K562 (cell line): ENCODE data around the gene ZSCAN21. TPM values are rescaled to one million over a fixed set of nuclear protein-coding genes. Genes with fewer than 3 reads are reported as not detected.

Experiments used
- CC2D1A ChIP-seq: fragments of 450-650 bp; IDR thresholded peaks from 2 replicates; pipeline ENCODE4 v1.6.1; 2017; ENCODE audit warnings: mild to moderate bottlenecking
- ELF2 ChIP-seq: fragments of 250-450 bp; sonication (Bioruptor Pico); IDR thresholded peaks from 2 replicates; pipeline ENCODE4 v1.5.0; 2021; ENCODE audit warnings: mild to moderate bottlenecking
- ETS2 ChIP-seq: IDR thresholded peaks from 2 replicates; pipeline ENCODE4 v1.6.1; 2016; ENCODE audit warnings: borderline replicate concordance, missing genetic modification characterization, mild to moderate bottlenecking, moderate library complexity, missing compliant biosample characterization; ENCODE audit not compliant: poor library complexity, severe bottlenecking
- ETV6 ChIP-seq, 3 experiments: fragments of 150-350 bp in 1 of 3; sonication (generic) in 1 of 3; formaldehyde crosslinking in 1 of 3; IDR thresholded peaks; 2 replicates each; pipeline versions ENCODE4 v1.6.1 to v1.8.0; 2014 to 2022; ENCODE audit warnings: borderline replicate concordance in 2 of 3, low read depth in 2 of 3, antibody characterized with exemption in 1 of 3, low read length in 1 of 3, mild to moderate bottlenecking in 1 of 3, missing genetic modification reagents in 1 of 3
- IFI16 ChIP-seq: fragments of 250-450 bp; sonication (Bioruptor Pico); IDR thresholded peaks from 2 replicates; pipeline ENCODE4 v2.1.2; 2022; ENCODE audit warnings: mild to moderate bottlenecking, inconsistent platforms
- KAT2B ChIP-seq: IDR thresholded peaks from one replicate; pipeline ENCODE4 v1.6.1; 2012; ENCODE audit warnings: low read depth, mild to moderate bottlenecking, control low read depth, inconsistent platforms, low read length, moderate library complexity
- KAT8 ChIP-seq: fragments of 450-650 bp; IDR thresholded peaks from 2 replicates; pipeline ENCODE4 v1.6.1; 2016; ENCODE audit warnings: low read depth, mild to moderate bottlenecking
- KHSRP ChIP-seq: fragments of 450-650 bp; IDR thresholded peaks from 2 replicates; pipeline ENCODE4 v1.6.1; 2017
- PTRF ChIP-seq: fragments of 450-650 bp; IDR thresholded peaks from 2 replicates; pipeline ENCODE4 v1.6.1; 2016; ENCODE audit warnings: mild to moderate bottlenecking, missing genetic modification characterization, missing compliant biosample characterization
- RBBP5 ChIP-seq: fragments of 200-600 bp; sonication (generic); IDR thresholded peaks from 2 replicates; pipeline ENCODE4 v1.6.1; 2012; ENCODE audit warnings: borderline replicate concordance, mild to moderate bottlenecking, low read length, control low read depth, inconsistent platforms; ENCODE audit not compliant: insufficient read depth, poor library complexity, severe bottlenecking
- TBP ChIP-seq: optimal IDR thresholded peaks from 2 replicates; pipeline ENCODE3; 2011; ENCODE audit warnings: low read depth, low read length, improper control_type of control experiment
- ZNF124 ChIP-seq: sonication (generic); formaldehyde crosslinking; IDR thresholded peaks from 2 replicates; pipeline ENCODE4 v1.8.1; 2022; ENCODE audit warnings: missing genetic modification reagents
- ZNF133 ChIP-seq: fragments of 250-450 bp; sonication (Bioruptor Pico); IDR thresholded peaks from 2 replicates; pipeline ENCODE4 v1.4.0; 2020; ENCODE audit warnings: mild to moderate bottlenecking
- ZNF347 ChIP-seq: fragments of 450-650 bp; formaldehyde crosslinking; IDR thresholded peaks from 2 replicates; pipeline ENCODE4 v1.4.0; 2020; ENCODE audit warnings: low read depth, mild to moderate bottlenecking, moderate library complexity
- ZNF445 ChIP-seq: fragments of 250-450 bp; sonication (Bioruptor Pico); IDR thresholded peaks from 2 replicates; pipeline ENCODE4 v1.4.0; 2020; ENCODE audit warnings: low read depth, mild to moderate bottlenecking, moderate library complexity
- ZNF561 ChIP-seq: fragments of 450-650 bp; formaldehyde crosslinking; conservative IDR thresholded peaks from 2 replicates; pipeline ENCODE4 v1.4.0; 2020; ENCODE audit warnings: mild to moderate bottlenecking, moderate library complexity
- ZNF695 ChIP-seq: fragments of 450-650 bp; formaldehyde crosslinking; IDR thresholded peaks from 2 replicates; pipeline ENCODE4 v1.4.0; 2020; ENCODE audit warnings: mild to moderate bottlenecking, moderate library complexity
- ZNF79 ChIP-seq: fragments of 250-450 bp; sonication (Bioruptor Pico); IDR thresholded peaks from 2 replicates; pipeline ENCODE4 v1.4.0; 2020; ENCODE audit warnings: low read depth, mild to moderate bottlenecking, moderate library complexity
- polyA plus RNA-seq, 8 experiments: library from polyadenylated mRNA; depleted of rRNA in 4 of 8; stranded (reverse) in 5 of 8; unstranded in 3 of 8; fragments of >200 nt; fragmentation: Nextera tagmentation in 2 of 8; fragmentation: Illumina TruSeq in 1 of 8; extraction: Ambion mirVana in 2 of 8; extraction: Trizol in 1 of 8; gene quantifications; 2 replicates each; pipeline versions ENCODE4 v1.2.1 to v1.2.3, GENCODE V29; 2011 to 2014; ENCODE audit warnings: inconsistent platforms in 1 of 8, missing spikeins in 1 of 8
- total RNA-seq, 7 experiments: library from RNA; depleted of rRNA in 6 of 7; stranded (reverse); fragments of >200 nt in 6 of 7; fragmentation: Illumina TruSeq in 2 of 7; extraction: Trizol in 2 of 7; gene quantifications; 2 replicates each; pipeline versions ENCODE4 v1.2.1 to v1.2.3, GENCODE V29; 2011 to 2021; ENCODE audit warnings: low replicate concordance in 1 of 7
- TF ChIP-seq, protein P1 (sequence below): fragments of 150-350 bp; IDR thresholded peaks from 2 replicates; pipeline ENCODE4 v1.6.1; 2014; ENCODE audit warnings: low read depth, mild to moderate bottlenecking, low read length, borderline replicate concordance
- TF ChIP-seq, protein P2 (sequence below): sonication (generic); formaldehyde crosslinking; IDR thresholded peaks from 2 replicates; pipeline ENCODE4 v1.8.1; 2023; ENCODE audit warnings: mild to moderate bottlenecking, missing genetic modification reagents
- TF ChIP-seq, protein P3 (sequence below): fragments of 450-650 bp; formaldehyde crosslinking; IDR thresholded peaks from 2 replicates; pipeline ENCODE4 v1.4.0; 2020; ENCODE audit warnings: mild to moderate bottlenecking, moderate library complexity
- TF ChIP-seq, protein P4 (sequence below): fragments of 450-650 bp; IDR thresholded peaks from 2 replicates; pipeline ENCODE4 v1.6.1; 2016; ENCODE audit warnings: low read depth, mild to moderate bottlenecking, moderate library complexity

The ZSCAN21 gene
- total and polyA plus RNA-seq, 9 of the 15 experiments (the other 6 are each of a cell fraction or from before 2014, with no cell fraction given): 5.9 to 15.5 (median 13.2) TPM

DNA sequence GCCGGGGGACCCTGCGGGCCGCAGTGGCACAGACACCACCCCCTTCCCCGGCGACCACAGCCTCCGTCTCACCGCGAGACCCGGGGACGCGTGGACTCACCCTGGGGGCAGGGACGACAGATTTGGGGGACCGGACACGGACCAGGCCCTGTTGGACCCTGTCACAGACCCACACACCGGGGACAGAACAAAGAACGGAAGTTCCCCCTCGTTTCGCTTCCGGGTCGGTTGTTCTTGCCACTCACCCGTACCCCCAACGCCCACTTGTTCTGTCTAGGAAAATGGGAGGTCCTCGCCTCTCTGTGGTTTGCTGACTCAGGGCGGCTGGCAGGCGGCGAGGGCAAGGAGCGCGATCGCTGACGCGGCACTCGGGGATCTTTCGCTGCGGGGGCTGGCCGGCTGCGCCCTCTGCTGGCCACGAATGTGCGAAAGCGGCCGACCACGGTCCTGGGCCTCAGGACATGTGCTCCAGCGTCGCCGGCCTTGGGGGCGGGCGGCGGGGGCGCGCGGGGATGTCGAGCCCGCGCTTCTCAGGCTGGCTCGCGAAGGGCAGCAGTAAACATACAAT lies 32.0 kb downstream of the ZSCAN21 start, which contains the start of gene ZNF3 (continued):
- TF ChIP-seq TBP (peak; percentile 78), PTRF (tag) (no peak), IFI16 (CRISPR knock-in tag) (no peak), ZNF347 (CRISPR knock-in tag) (no peak), ZNF124 (CRISPR knock-in tag) (no peak), ETS2 (tag) (no peak), ZNF79 (CRISPR knock-in tag) (no peak), ETV6 (IDR thresholded peaks at IDR 0.05; ENCODE audit: borderline replicate concordance in 1 of 2, low read depth in 2 of 2, low read length in 1 of 2) (peak; percentile 66 to 74; a peak in 2 of 4 replicates), ETV6 (CRISPR knock-in tag; IDR thresholded peaks at IDR 0.05; ENCODE audit: borderline replicate concordance) (no peak), KAT2B (no peak), ELF2 (CRISPR knock-in tag) (no peak), ZNF133 (no peak), KHSRP (no peak), RBBP5 (peak; percentile 97), ZNF445 (no peak), ZNF561 (CRISPR knock-in tag) (no peak), CC2D1A (no peak), ZNF695 (no peak), KAT8 (no peak)
- TF ChIP-seq, protein P1, sequence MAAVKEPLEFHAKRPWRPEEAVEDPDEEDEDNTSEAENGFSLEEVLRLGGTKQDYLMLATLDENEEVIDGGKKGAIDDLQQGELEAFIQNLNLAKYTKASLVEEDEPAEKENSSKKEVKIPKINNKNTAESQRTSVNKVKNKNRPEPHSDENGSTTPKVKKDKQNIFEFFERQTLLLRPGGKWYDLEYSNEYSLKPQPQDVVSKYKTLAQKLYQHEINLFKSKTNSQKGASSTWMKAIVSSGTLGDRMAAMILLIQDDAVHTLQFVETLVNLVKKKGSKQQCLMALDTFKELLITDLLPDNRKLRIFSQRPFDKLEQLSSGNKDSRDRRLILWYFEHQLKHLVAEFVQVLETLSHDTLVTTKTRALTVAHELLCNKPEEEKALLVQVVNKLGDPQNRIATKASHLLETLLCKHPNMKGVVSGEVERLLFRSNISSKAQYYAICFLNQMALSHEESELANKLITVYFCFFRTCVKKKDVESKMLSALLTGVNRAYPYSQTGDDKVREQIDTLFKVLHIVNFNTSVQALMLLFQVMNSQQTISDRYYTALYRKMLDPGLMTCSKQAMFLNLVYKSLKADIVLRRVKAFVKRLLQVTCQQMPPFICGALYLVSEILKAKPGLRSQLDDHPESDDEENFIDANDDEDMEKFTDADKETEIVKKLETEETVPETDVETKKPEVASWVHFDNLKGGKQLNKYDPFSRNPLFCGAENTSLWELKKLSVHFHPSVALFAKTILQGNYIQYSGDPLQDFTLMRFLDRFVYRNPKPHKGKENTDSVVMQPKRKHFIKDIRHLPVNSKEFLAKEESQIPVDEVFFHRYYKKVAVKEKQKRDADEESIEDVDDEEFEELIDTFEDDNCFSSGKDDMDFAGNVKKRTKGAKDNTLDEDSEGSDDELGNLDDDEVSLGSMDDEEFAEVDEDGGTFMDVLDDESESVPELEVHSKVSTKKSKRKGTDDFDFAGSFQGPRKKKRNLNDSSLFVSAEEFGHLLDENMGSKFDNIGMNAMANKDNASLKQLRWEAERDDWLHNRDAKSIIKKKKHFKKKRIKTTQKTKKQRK: no peak
- TF ChIP-seq, protein P2, sequence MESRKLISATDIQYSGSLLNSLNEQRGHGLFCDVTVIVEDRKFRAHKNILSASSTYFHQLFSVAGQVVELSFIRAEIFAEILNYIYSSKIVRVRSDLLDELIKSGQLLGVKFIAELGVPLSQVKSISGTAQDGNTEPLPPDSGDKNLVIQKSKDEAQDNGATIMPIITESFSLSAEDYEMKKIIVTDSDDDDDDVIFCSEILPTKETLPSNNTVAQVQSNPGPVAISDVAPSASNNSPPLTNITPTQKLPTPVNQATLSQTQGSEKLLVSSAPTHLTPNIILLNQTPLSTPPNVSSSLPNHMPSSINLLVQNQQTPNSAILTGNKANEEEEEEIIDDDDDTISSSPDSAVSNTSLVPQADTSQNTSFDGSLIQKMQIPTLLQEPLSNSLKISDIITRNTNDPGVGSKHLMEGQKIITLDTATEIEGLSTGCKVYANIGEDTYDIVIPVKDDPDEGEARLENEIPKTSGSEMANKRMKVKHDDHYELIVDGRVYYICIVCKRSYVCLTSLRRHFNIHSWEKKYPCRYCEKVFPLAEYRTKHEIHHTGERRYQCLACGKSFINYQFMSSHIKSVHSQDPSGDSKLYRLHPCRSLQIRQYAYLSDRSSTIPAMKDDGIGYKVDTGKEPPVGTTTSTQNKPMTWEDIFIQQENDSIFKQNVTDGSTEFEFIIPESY (CRISPR knock-in tag): peak; percentile 83
- TF ChIP-seq, protein P3, sequence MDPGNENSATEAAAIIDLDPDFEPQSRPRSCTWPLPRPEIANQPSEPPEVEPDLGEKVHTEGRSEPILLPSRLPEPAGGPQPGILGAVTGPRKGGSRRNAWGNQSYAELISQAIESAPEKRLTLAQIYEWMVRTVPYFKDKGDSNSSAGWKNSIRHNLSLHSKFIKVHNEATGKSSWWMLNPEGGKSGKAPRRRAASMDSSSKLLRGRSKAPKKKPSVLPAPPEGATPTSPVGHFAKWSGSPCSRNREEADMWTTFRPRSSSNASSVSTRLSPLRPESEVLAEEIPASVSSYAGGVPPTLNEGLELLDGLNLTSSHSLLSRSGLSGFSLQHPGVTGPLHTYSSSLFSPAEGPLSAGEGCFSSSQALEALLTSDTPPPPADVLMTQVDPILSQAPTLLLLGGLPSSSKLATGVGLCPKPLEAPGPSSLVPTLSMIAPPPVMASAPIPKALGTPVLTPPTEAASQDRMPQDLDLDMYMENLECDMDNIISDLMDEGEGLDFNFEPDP: no peak; the same call in 1 of the 2 replicates
- TF ChIP-seq, protein P4, sequence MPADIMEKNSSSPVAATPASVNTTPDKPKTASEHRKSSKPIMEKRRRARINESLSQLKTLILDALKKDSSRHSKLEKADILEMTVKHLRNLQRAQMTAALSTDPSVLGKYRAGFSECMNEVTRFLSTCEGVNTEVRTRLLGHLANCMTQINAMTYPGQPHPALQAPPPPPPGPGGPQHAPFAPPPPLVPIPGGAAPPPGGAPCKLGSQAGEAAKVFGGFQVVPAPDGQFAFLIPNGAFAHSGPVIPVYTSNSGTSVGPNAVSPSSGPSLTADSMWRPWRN: no peak
